HFFc6 (cell line): Measurements from ENCODE around the gene RFC1. TPM values are rescaled to one million over a fixed set of nuclear protein-coding genes. Genes with fewer than 3 reads are reported as not detected.
"Not testable (repeated sequence)": the region's sequence is repeated elsewhere in the genome, so short reads cannot be mapped to it uniquely, and the experiment has no call there.

Source experiments
- DNase-seq: peaks from one replicate; pipeline ENCODE4 v3.0.0-alpha.2; 2018
- H3K27ac Mint-ChIP-seq: 2 replicates; pipeline ENCODE4 v1.8.0; 2020; ENCODE audit warnings: mild to moderate bottlenecking, mixed read lengths
- H3K27me3 Mint-ChIP-seq: 2 replicates; pipeline ENCODE4 v1.8.0; 2021; ENCODE audit warnings: mild to moderate bottlenecking, moderate library complexity, mixed read lengths; ENCODE audit not compliant: insufficient read depth
- H3K36me3 Mint-ChIP-seq: 2 replicates; pipeline ENCODE4 v1.8.0; 2021; ENCODE audit warnings: low read depth, mixed read lengths
- H3K4me1 Mint-ChIP-seq: 2 replicates; pipeline ENCODE4 v1.8.0; 2020; ENCODE audit warnings: low read depth, mixed read lengths
- H3K4me3 Mint-ChIP-seq: 2 replicates; pipeline ENCODE4 v1.8.0; 2020; ENCODE audit warnings: mild to moderate bottlenecking, moderate library complexity, mixed read lengths
- H3K9me3 Mint-ChIP-seq: 2 replicates; pipeline ENCODE4 v1.8.0; 2020; ENCODE audit warnings: mild to moderate bottlenecking, mixed read lengths
- total RNA-seq, 6 experiments: library from RNA; stranded (reverse); fragmentation: NEBNext Ultra II Directional; extraction: Animal tissue kit (Norgen Biotek cat#: 25700); gene quantifications; 2 replicates in 1 of 6; 3 replicates in 5 of 6; pipeline ENCODE4 v1.2.3, GENCODE V29; 2021
- TF ChIP-seq, protein P1 (sequence below): fragments of 200-600 bp; sonication (generic); IDR thresholded peaks from 2 replicates; pipeline ENCODE4 v1.5.0; 2021; ENCODE audit warnings: antibody characterized with exemption, mild to moderate bottlenecking

Gene RFC1
- total RNA-seq, 6 experiments from 2014 or later: 35.1 to 42.7 (median 41.0) TPM

DNA sequence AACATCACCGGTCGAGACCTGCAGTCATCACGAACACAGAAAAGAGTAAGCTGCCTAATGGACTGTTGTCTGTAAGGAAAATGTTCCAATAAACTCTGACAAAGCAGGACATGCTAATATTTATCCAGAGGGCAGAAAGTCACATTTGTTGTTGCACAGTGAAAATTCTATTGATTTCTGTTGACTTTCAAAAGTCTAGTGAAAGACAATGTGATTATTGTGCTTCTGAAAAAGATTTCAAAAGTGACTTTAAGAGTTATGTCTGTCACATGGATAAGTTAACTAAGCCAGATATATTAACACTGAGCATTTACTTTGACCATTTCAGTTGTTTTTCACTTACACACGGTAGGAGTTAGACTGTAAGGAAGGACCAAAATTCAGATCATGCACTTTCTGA, 9.3 kb upstream of the RFC1 start:
- Mint-ChIP-seq H3K36me3 (peaks cover 20% of the 10 kb centered on the region; the same call in 1 of the 2 replicates), H3K27ac (no peak overlapping the region), H3K4me1 (no peaks in the 10 kb centered on the region), H3K27me3 (peaks cover 37% of the 10 kb centered on the region), H3K4me3 (no peak overlapping the region), H3K9me3 (peaks cover 22% of the 10 kb centered on the region)
- DNase-seq: no peak
- TF ChIP-seq, protein P1, sequence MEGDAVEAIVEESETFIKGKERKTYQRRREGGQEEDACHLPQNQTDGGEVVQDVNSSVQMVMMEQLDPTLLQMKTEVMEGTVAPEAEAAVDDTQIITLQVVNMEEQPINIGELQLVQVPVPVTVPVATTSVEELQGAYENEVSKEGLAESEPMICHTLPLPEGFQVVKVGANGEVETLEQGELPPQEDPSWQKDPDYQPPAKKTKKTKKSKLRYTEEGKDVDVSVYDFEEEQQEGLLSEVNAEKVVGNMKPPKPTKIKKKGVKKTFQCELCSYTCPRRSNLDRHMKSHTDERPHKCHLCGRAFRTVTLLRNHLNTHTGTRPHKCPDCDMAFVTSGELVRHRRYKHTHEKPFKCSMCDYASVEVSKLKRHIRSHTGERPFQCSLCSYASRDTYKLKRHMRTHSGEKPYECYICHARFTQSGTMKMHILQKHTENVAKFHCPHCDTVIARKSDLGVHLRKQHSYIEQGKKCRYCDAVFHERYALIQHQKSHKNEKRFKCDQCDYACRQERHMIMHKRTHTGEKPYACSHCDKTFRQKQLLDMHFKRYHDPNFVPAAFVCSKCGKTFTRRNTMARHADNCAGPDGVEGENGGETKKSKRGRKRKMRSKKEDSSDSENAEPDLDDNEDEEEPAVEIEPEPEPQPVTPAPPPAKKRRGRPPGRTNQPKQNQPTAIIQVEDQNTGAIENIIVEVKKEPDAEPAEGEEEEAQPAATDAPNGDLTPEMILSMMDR: no peak

DNA sequence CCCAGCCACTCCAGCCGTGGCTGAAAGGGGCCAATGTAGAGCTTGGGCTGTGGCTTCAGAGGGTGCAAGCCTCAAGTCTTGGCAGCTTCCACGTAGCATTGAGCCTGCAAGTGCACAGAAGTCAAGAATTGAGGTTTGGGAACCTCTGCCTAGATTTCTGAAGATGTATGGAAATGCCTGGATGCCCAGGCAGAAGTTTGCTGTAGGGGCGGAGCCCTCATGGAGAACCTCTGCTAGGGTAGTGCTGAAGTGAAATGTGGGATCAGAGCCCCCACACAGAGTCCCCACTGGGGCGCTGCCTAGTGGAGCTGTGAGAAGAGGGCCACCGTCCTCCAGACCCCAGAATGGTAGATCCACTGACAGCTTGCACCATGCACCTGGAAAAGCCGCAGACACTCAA, 5.0 kb upstream of the RFC1 start:
- H3K4me1 Mint-ChIP-seq, H3K27ac Mint-ChIP-seq, DNase-seq, H3K4me3 Mint-ChIP-seq: not testable (repeated sequence)
- H3K27me3 Mint-ChIP-seq: peaks cover 17% of the 10 kb centered on the region
- H3K9me3 Mint-ChIP-seq: peaks cover 19% of the 10 kb centered on the region
- peaks cover 18% of the 10 kb centered on the region; the same call in 1 of the 2 replicates for H3K36me3 Mint-ChIP-seq

DNA sequence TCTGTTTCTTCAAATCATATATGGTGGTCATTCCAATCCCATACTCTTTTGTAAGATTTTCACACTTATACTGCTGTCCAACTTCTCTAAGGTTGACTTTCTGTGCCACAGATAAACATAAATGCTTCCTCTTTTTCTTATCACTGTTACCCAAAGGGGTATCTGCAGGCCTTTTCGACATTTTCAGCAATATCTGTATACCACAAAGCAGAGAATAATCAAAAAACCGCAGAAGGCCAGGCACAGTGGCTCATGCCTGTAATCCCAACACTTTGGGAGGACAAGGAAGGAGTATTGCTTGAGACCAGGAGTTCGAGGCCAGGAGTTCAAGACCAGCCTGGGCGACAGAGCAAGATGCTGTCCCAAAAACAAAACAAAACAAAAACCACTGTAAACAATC, 3.1 kb upstream of the RFC1 start:
- Mint-ChIP-seq H3K27me3 (peaks cover 16% of the 10 kb centered on the region), H3K27ac (no peak overlapping the region), H3K4me3 (no peak overlapping the region), H3K36me3 (peaks cover 18% of the 10 kb centered on the region), H3K4me1 (peaks cover 14% of the 10 kb centered on the region), H3K9me3 (peaks cover 19% of the 10 kb centered on the region)
- DNase-seq: no peak
- TF ChIP-seq, protein P1: no peak

DNA sequence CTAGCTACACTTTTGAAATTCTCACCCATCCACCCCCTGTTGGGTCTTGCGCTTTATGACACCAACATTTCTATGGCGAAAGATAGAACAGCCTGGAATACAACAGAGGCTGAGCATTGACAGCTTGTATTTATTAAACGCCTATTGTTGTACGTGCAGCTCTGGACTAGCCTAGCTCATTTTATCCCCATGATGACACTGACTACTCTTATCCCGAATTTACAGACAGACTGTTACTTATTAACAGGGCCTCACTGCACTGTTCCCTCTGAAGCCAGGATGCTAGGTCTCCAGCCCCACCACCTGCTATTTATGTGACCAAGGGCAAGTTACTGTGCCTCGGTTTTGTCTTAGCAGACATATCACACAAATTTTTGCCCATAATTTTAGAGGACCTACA, 1.0 kb upstream of the RFC1 start:
- H3K27ac Mint-ChIP-seq: no peak overlapping the region
- peaks cover 11% of the 10 kb centered on the region for H3K27me3 Mint-ChIP-seq
- TF ChIP-seq, protein P1: no peak
- peaks cover 19% of the 10 kb centered on the region for H3K4me1 Mint-ChIP-seq
- peaks cover 17% of the 10 kb centered on the region for H3K9me3 Mint-ChIP-seq
- H3K36me3 Mint-ChIP-seq: peaks cover 16% of the 10 kb centered on the region
- 0 out of 2 replicates have a peak overlapping the region, but pooled peaks have one; percentile 96 for H3K4me3 Mint-ChIP-seq
- no peak for DNase-seq

DNA sequence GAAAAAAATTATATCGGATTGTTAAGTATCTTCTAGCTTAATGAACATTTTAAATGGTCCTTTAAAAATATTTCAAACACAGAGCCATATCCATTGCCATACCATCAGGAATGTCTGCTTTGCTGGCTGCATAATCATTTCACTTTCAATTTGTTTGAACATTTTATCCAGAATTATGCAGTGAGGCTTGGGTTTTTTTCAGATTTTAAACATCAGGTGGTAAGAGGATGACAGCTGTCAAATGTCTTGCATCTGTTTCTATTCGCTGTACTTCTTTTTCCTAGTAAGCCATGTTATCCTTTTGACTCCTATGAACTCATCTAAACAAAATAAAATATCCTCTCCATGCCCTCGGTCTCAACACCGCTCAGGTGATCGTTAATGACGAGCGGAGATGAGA, 802 bp downstream of the RFC1 start:
- H3K9me3 Mint-ChIP-seq: no peaks in the 10 kb centered on the region; the same call in 1 of the 2 replicates
- H3K27ac Mint-ChIP-seq: peak overlapping the region; percentile 86
- DNase-seq: no peak
- peaks cover 19% of the 10 kb centered on the region for H3K4me1 Mint-ChIP-seq
- H3K36me3 Mint-ChIP-seq: peaks cover 3% of the 10 kb centered on the region; the same call in 1 of the 2 replicates
- TF ChIP-seq, protein P1: no peak
- peak overlapping the region; percentile 96 for H3K4me3 Mint-ChIP-seq
- H3K27me3 Mint-ChIP-seq: 0 out of 2 replicates have a peak, but pooled peaks cover 2% of the 10 kb centered on the region

DNA sequence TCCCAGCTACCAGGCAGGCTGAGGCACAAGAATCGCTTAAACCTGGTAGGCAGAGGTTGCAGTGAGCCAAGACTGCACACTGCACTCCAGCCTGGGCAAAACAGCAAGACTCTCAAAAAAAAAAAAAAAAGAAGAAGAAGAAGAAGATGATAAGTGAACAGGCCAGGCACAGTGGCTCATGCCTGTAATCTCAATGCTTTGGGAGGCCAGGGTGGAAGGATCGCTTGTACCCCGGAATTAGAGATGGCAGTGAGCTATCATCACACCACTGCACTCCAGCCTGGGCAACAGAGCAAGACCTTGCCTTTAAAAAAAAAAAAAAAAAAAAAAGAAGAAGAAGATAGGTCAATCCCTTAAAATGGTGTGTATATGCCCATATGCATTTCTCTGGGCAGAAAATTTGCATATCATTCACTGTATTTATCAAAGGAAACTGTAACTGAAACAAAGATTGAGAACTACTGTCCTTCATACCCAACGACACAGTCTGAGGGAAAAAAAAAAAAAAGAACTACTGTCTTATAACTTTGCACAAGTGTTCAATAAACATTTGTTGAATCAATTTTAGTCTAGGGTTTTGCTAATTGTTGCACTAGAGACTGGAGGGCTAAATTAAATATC, 2.3 kb downstream of the RFC1 start:
- TF ChIP-seq, protein P1: no peak
- H3K27me3 Mint-ChIP-seq: no peaks in the 10 kb centered on the region
- H3K27ac Mint-ChIP-seq: no peak overlapping the region
- H3K9me3 Mint-ChIP-seq: no peaks in the 10 kb centered on the region
- H3K4me1 Mint-ChIP-seq: peaks cover 19% of the 10 kb centered on the region
- H3K36me3 Mint-ChIP-seq: no peaks in the 10 kb centered on the region; the same call in 1 of the 2 replicates
- no peak for DNase-seq
- H3K4me3 Mint-ChIP-seq: peak overlapping the region; percentile 96
